HepG2 (cell line): Measurements from ENCODE around the gene KRTAP5-6. TPM values are rescaled to one million over a fixed set of nuclear protein-coding genes. Genes with fewer than 3 reads are reported as not detected.
A peak's percentile ranks its signal among the peaks of the same experiment; 100 is the strongest.

ENCODE experiments used
- AHDC1 ChIP-seq: sonication (generic); formaldehyde crosslinking; IDR thresholded peaks from 2 replicates; pipeline ENCODE4 v1.5.1; 2020; ENCODE audit warnings: mild to moderate bottlenecking, missing genetic modification reagents, borderline replicate concordance
- ATF1 ChIP-seq: IDR thresholded peaks from 2 replicates; pipeline ENCODE4 v1.6.1; 2016; ENCODE audit warnings: mild to moderate bottlenecking, control low read depth
- BCL6 ChIP-seq: IDR thresholded peaks from 2 replicates; pipeline ENCODE4 v1.6.1; 2016; ENCODE audit warnings: missing genetic modification reagents, missing compliant biosample characterization
- CREM ChIP-seq, 2 experiments: sonication (generic) in 1 of 2; formaldehyde crosslinking in 1 of 2; IDR thresholded peaks; 2 replicates each; pipeline versions ENCODE4 v1.4.0 to v1.6.1; 2016 to 2020; ENCODE audit warnings: antibody characterized with exemption in 1 of 2, mild to moderate bottlenecking in 1 of 2, missing genetic modification reagents in 1 of 2
- HMGXB4 ChIP-seq, 2 experiments: sonication (generic) in 1 of 2; formaldehyde crosslinking in 1 of 2; IDR thresholded peaks; 2 replicates each; pipeline versions ENCODE4 v1.4.0 to v1.6.1; 2018 to 2020; ENCODE audit warnings: missing genetic modification reagents in 2 of 2, borderline replicate concordance in 1 of 2, low read depth in 1 of 2, mild to moderate bottlenecking in 1 of 2, missing biosample characterization in 1 of 2
- MAFK ChIP-seq, 2 experiments: IDR thresholded peaks in 1 of 2; conservative IDR thresholded peaks in 1 of 2; 2 replicates each; pipeline ENCODE4 v1.6.1; 2011; ENCODE audit warnings: improper control_type of control experiment in 2 of 2, low read length in 2 of 2
- NCOA5 ChIP-seq: sonication (generic); formaldehyde crosslinking; IDR thresholded peaks from 2 replicates; pipeline ENCODE4 v1.4.0; 2020; ENCODE audit warnings: missing genetic modification reagents
- SMAD3 ChIP-seq: sonication (generic); formaldehyde crosslinking; IDR thresholded peaks from 2 replicates; pipeline ENCODE4 v1.4.0; 2020; ENCODE audit warnings: missing genetic modification reagents
- SP5 ChIP-seq: IDR thresholded peaks from 2 replicates; pipeline ENCODE4 v1.6.1; 2016; ENCODE audit warnings: low read depth, borderline replicate concordance
- ZNF10 ChIP-seq: sonication (generic); formaldehyde crosslinking; IDR thresholded peaks from 2 replicates; pipeline ENCODE4 v1.4.0; 2020; ENCODE audit warnings: mild to moderate bottlenecking, low read depth, missing genetic modification reagents, borderline replicate concordance
- ZNF562 ChIP-seq: sonication (generic); formaldehyde crosslinking; IDR thresholded peaks from 2 replicates; pipeline ENCODE4 v1.8.0; 2022; ENCODE audit warnings: missing genetic modification reagents, borderline replicate concordance
- ZNF564 ChIP-seq: sonication (generic); formaldehyde crosslinking; IDR thresholded peaks from 2 replicates; pipeline ENCODE4 v1.8.1; 2023; ENCODE audit warnings: mild to moderate bottlenecking, missing genetic modification reagents
- ZNF7 ChIP-seq: IDR thresholded peaks from 2 replicates; pipeline ENCODE4 v1.6.1; 2016; ENCODE audit warnings: missing biosample characterization, missing genetic modification reagents
- ZSCAN31 ChIP-seq: sonication (generic); formaldehyde crosslinking; IDR thresholded peaks from 2 replicates; pipeline ENCODE4 v1.5.0; 2020; ENCODE audit warnings: low read depth, mild to moderate bottlenecking, missing genetic modification reagents
- ZSCAN9 ChIP-seq: IDR thresholded peaks from 2 replicates; pipeline ENCODE4 v1.6.1; 2016; ENCODE audit warnings: borderline replicate concordance
- ZZZ3 ChIP-seq: sonication (generic); formaldehyde crosslinking; IDR thresholded peaks from 2 replicates; pipeline ENCODE4 v1.4.0; 2020; ENCODE audit warnings: missing genetic modification reagents, mild to moderate bottlenecking, borderline replicate concordance
- polyA plus RNA-seq, 8 experiments: library from polyadenylated mRNA; depleted of rRNA in 3 of 8; stranded (reverse) in 7 of 8; unstranded in 1 of 8; fragments of >200 nt; fragmentation: Illumina TruSeq in 4 of 8; extraction: Trizol in 4 of 8; gene quantifications; 2 replicates each; pipeline versions ENCODE4 v1.2.1 to v1.2.3, GENCODE V29; 2011 to 2016; ENCODE audit warnings: low read depth in 4 of 8, missing spikeins in 1 of 8, mixed read lengths in 1 of 8; ENCODE audit not compliant: insufficient read depth in 1 of 8
- total RNA-seq, 5 experiments: library from RNA; depleted of rRNA; stranded (reverse); fragments of >200 nt; fragmentation: Illumina TruSeq; extraction: Trizol; gene quantifications; 2 replicates each; pipeline ENCODE4 v1.2.3, GENCODE V29; 2016; ENCODE audit warnings: low read depth in 1 of 5
- TF ChIP-seq, protein P1 (sequence below): sonication (generic); formaldehyde crosslinking; IDR thresholded peaks from 2 replicates; pipeline ENCODE4 v1.5.1; 2020; ENCODE audit warnings: mild to moderate bottlenecking, missing genetic modification reagents, moderate library complexity

The KRTAP5-6 gene
- total and polyA plus RNA-seq, 2 of the 13 experiments (the other 11 are each of a cell fraction or from before 2014, with no cell fraction given), result not detected

DNA sequence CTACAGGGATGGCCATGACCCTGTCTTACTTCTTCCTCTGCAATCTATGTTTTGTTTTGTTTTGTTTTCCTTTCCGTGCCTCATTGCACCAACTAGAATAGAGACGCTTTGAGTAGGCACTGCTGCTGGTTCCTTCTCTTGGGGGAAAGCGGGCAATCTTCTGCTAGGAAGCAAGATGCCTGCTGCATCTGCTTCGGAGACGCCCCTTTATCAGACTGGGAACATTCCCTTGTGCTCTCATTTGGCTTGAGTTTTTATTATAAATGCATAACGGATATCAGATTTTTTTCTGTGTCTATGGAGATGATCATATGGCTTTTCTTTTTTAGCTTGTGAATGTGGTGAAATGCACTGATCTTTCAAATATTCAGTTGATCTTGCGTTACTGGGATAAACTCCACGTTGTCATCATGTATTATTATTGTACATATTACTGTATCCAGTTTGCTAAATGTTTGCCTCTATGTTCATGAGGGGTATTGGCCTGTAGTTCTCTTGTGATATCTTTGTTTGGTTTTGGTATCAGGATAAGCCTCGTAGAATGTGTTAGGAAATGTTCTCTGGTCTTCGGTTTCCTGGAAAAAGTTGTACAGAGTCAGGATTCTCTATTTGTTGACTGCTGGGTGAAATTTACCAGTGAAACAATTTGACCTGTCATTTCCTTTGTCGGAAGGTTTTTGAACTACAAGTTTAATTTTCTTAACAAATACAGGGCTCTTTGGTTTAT, 23.4 kb upstream of the KRTAP5-6 start (continued):
- TF ChIP-seq, protein P1, sequence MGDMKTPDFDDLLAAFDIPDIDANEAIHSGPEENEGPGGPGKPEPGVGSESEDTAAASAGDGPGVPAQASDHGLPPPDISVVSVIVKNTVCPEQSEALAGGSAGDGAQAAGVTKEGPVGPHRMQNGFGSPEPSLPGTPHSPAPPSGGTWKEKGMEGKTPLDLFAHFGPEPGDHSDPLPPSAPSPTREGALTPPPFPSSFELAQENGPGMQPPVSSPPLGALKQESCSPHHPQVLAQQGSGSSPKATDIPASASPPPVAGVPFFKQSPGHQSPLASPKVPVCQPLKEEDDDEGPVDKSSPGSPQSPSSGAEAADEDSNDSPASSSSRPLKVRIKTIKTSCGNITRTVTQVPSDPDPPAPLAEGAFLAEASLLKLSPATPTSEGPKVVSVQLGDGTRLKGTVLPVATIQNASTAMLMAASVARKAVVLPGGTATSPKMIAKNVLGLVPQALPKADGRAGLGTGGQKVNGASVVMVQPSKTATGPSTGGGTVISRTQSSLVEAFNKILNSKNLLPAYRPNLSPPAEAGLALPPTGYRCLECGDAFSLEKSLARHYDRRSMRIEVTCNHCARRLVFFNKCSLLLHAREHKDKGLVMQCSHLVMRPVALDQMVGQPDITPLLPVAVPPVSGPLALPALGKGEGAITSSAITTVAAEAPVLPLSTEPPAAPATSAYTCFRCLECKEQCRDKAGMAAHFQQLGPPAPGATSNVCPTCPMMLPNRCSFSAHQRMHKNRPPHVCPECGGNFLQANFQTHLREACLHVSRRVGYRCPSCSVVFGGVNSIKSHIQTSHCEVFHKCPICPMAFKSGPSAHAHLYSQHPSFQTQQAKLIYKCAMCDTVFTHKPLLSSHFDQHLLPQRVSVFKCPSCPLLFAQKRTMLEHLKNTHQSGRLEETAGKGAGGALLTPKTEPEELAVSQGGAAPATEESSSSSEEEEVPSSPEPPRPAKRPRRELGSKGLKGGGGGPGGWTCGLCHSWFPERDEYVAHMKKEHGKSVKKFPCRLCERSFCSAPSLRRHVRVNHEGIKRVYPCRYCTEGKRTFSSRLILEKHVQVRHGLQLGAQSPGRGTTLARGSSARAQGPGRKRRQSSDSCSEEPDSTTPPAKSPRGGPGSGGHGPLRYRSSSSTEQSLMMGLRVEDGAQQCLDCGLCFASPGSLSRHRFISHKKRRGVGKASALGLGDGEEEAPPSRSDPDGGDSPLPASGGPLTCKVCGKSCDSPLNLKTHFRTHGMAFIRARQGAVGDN, result no peak
- TF ChIP-seq AHDC1 (CRISPR knock-in tag) (peak; percentile 66; the same call in 1 of the 2 replicates), HMGXB4 (CRISPR knock-in tag; IDR thresholded peaks at IDR 0.05; ENCODE audit: borderline replicate concordance in 1 of 2, low read depth in 1 of 2) (no peak), SP5 (peak; percentile 27; the same call in 1 of the 2 replicates), SMAD3 (CRISPR knock-in tag) (0 out of 2 replicates have a peak, but pooled peaks have one; percentile 8), ZNF10 (CRISPR knock-in tag) (no peak), ZZZ3 (CRISPR knock-in tag) (no peak), CREM (IDR thresholded peaks at IDR 0.05) (peak; percentile 95), CREM (CRISPR knock-in tag; IDR thresholded peaks at IDR 0.05) (no peak), NCOA5 (CRISPR knock-in tag) (no peak), ZNF7 (no peak), ZNF562 (CRISPR knock-in tag) (no peak), MAFK (conservative IDR thresholded peaks at IDR 0.05 in 1 of 2, IDR thresholded peaks at IDR 0.05 in 1 of 2; ENCODE audit: low read length in 2 of 2) (no peak), ZNF564 (no peak), ATF1 (CRISPR knock-in tag) (no peak), BCL6 (CRISPR knock-in tag) (peak; percentile 93), ZSCAN31 (CRISPR knock-in tag) (no peak), ZSCAN9 (CRISPR knock-in tag) (0 out of 2 replicates have a peak, but pooled peaks have one; percentile 36)
